Temporal lobe (tissue), 2 donors: ENCODE data around the gene MAP1B. TPM values are rescaled to one million over a fixed set of nuclear protein-coding genes. Genes with fewer than 3 reads are reported as not detected.

Experiments
- small RNA-seq: library from RNA; depleted of rRNA; stranded (forward); fragments of <200 nt; gene quantifications from one replicate; pipeline ENCODE3, GENCODE V24; 2014; ENCODE audit warnings: low replicate concordance
- total RNA-seq: library from RNA; depleted of rRNA; stranded (reverse); fragments of >200 nt; gene quantifications from one replicate; pipeline ENCODE4 v1.2.3, GENCODE V29; 2014

Gene MAP1B
- total RNA-seq, 1 donor from 2014 or later, result 786 TPM

Small RNA genes lying within 50 kb of the gene (small RNA-seq; reads per million reads assigned to genes)
- gene MIR4803, result 0.40 reads per million, percentile 36 among the genes with 10 or more reads in this experiment

Other genes with a start within 250 kb of the MAP1B start
- 46.2 TPM for gene MRPS27, start 212.8 kb downstream of the MAP1B start, total RNA-seq
- gene PTCD2, start 212.9 kb downstream of the MAP1B start, total RNA-seq, result 6.6 TPM